ENCODE data around the gene PEAK3.

GRCh38 chr19:2320939-2321338, 39.0 kb upstream of the PEAK3 start:
- TF ChIP-seq CTCF (IDR thresholded peaks at IDR 0.05) (no peak), POLR2A (IDR thresholded peaks at IDR 0.05) (no peak)
